ENCODE measurements around the gene NHLRC2.
"Not testable (repeated sequence)": the region's sequence is repeated elsewhere in the genome, so short reads cannot be mapped to it uniquely, and the experiment has no call there.

Gene NHLRC2

GRCh38 chr10:113854013-113854760, at the start of gene NHLRC2, which contains the start of gene DCLRE1A:
Gene NHLRC2, plus strand, starts transcription at chr10:113854661. Its CDS starts 212 bp downstream, at chr10:113854873.
Gene DCLRE1A, minus strand, starts transcription at chr10:113854082. Its CDS starts 900 bp downstream, at chr10:113853182.
- peak; percentile 17 for DNase-seq

- DNase-seq = no peak
Observed at GRCh38 chr10:113806503-113806902, 48.0 kb upstream of the NHLRC2 start.

- DNase-seq = no peak
Observed at GRCh38 chr10:113808168-113808567, 46.3 kb upstream of the NHLRC2 start.

- not testable (repeated sequence) for DNase-seq
Observed at GRCh38 chr10:113814700-113815099, 39.8 kb upstream of the NHLRC2 start.

- no peak for DNase-seq
Observed at GRCh38 chr10:113819989-113820388, 34.5 kb upstream of the NHLRC2 start.

- no peak for DNase-seq
Observed at GRCh38 chr10:113820507-113820906, 34.0 kb upstream of the NHLRC2 start.

GRCh38 chr10:113821306-113821705, 33.2 kb upstream of the NHLRC2 start:
- not testable (repeated sequence) for DNase-seq

- no peak for DNase-seq
Observed at GRCh38 chr10:113822174-113822573, 32.3 kb upstream of the NHLRC2 start.

GRCh38 chr10:113823389-113823788, 31.1 kb upstream of the NHLRC2 start:
- no peak for DNase-seq

- DNase-seq = no peak
Observed at GRCh38 chr10:113825791-113826190, 28.7 kb upstream of the NHLRC2 start.

GRCh38 chr10:113828567-113828966, 25.9 kb upstream of the NHLRC2 start:
- not testable (repeated sequence) for DNase-seq

GRCh38 chr10:113842171-113842570, 12.3 kb upstream of the NHLRC2 start:
- DNase-seq = no peak

- DNase-seq = no peak
Observed at GRCh38 chr10:113843972-113844485, 10.4 kb upstream of the NHLRC2 start.

- no peak for DNase-seq
Observed at GRCh38 chr10:113846036-113846435, 8.4 kb upstream of the NHLRC2 start.

GRCh38 chr10:113849140-113849803, 5.2 kb upstream of the NHLRC2 start:
- DNase-seq = no peak

- no peak for DNase-seq
Observed at GRCh38 chr10:113849946-113850345, 4.5 kb upstream of the NHLRC2 start.

- no peak for DNase-seq
Observed at GRCh38 chr10:113853578-113854012, 866 bp upstream of the NHLRC2 start.

- DNase-seq = peak; percentile 49
Observed at GRCh38 chr10:113854761-113855588, 514 bp downstream of the NHLRC2 start.

GRCh38 chr10:113856563-113856962, 2.1 kb downstream of the NHLRC2 start:
- DNase-seq = no peak

GRCh38 chr10:113857210-113857609, 2.7 kb downstream of the NHLRC2 start:
- no peak for DNase-seq

- DNase-seq = no peak
Observed at GRCh38 chr10:113858541-113858940, 4.1 kb downstream of the NHLRC2 start.

GRCh38 chr10:113859261-113859660, 4.8 kb downstream of the NHLRC2 start:
- DNase-seq = no peak

- no peak for DNase-seq
Observed at GRCh38 chr10:113865901-113866300, 11.4 kb downstream of the NHLRC2 start.

Measured in 8988T (cell line).